Measurements from ENCODE around the gene EXOC6. TPM values are rescaled to one million over a fixed set of nuclear protein-coding genes. Genes with fewer than 3 reads are reported as not detected.

EXOC6 gene
- total RNA-seq, 1 donor from 2014 or later: 21.7 TPM

DNA sequence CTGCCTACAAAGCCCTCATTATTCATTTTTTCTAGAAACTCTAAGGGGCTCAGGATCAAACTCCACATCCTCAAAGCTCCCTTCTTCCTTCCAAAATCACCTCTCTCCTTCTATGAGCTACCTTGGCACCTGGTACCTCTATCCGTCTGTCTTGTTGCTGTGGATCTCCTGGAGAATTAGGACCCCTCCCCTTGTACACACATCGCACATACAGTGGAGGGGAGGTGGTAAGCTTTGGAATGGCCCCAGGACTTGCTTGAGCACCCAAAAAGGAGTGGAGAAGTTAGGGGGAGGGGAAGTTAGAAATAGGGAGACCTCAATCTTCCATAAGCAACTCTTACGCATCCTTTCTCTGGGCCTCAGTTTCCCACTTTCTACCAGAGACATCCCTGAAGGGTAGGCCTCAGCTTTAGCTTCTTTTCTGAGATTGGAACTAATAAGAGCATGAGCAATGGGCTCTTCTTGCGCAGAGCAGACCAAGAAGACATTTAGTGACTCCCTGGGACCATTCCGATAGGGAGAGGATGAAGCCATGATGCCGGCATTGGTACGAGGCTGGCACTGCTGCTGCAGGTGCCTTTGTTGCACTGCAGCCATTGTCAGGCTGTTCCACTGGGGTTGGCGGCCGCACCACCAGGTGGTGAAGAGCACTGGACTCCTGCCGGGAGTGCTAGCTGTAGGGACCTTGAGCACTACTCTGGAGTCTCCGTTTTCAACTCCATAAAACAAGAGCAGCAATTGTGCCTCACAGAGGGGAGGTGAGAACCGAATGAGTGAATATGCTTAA lies 216.7 kb downstream of the EXOC6 start:
- DNase-seq (ENCODE audit: low spot score, unreplicated experiment): no peak
- Mint-ChIP-seq H3K27me3 (peaks cover 80% of the 10 kb centered on the region), H3K27ac (no peak overlapping the region), H3K4me1 (ENCODE audit: low read depth) (peaks cover 7% of the 10 kb centered on the region), H3K9me3 (ENCODE audit: low read depth) (no peaks in the 10 kb centered on the region), H3K4me3 (ENCODE audit: low read depth) (peak overlapping the region; percentile 51), H3K36me3 (ENCODE audit: insufficient read depth) (peaks cover 14% of the 10 kb centered on the region)
- TF ChIP-seq, protein P1, sequence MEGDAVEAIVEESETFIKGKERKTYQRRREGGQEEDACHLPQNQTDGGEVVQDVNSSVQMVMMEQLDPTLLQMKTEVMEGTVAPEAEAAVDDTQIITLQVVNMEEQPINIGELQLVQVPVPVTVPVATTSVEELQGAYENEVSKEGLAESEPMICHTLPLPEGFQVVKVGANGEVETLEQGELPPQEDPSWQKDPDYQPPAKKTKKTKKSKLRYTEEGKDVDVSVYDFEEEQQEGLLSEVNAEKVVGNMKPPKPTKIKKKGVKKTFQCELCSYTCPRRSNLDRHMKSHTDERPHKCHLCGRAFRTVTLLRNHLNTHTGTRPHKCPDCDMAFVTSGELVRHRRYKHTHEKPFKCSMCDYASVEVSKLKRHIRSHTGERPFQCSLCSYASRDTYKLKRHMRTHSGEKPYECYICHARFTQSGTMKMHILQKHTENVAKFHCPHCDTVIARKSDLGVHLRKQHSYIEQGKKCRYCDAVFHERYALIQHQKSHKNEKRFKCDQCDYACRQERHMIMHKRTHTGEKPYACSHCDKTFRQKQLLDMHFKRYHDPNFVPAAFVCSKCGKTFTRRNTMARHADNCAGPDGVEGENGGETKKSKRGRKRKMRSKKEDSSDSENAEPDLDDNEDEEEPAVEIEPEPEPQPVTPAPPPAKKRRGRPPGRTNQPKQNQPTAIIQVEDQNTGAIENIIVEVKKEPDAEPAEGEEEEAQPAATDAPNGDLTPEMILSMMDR (IDR thresholded peaks at IDR 0.05; ENCODE audit: unreplicated experiment): no peak

DNA sequence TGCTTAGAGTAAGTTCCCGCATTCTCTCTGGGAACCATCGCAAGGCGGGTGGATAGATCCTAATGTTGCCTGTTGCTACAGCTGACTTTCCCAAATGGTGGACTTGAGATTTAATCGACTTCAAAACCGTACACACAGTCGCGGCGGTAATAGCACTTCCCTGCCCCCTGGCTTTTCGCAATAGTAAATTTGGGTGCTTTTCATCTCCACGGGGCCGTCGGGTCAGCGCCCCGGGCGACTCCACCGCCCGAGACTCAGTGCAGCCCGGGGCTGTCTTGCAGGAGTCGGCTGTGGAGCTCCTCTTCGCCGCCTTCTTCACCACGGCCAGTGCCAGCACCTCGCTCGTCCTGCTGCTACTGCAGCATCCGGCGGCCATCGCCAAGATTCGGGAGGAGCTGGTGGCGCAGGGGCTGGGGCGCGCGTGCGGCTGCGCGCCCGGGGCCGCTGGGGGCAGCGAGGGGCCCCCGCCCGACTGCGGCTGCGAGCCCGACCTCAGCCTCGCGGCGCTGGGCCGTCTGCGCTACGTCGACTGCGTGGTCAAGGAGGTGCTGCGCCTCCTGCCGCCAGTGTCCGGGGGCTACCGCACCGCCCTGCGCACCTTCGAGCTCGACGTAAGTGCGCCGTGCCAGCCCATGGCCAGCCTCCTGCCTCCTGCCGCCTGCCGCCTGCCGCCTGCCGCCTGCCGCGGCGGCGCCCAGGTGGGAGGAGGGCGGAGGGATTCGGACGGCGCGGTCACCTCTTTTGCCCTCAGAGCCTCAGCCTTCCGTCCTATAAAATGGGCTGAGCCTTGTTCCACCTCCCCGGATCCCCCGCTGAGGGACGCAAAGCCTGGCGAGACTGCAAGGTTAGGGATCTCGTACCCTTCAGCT lies 217.6 kb downstream of the EXOC6 start:
- Mint-ChIP-seq H3K4me3 (ENCODE audit: low read depth) (peak overlapping the region; percentile 51), H3K27ac (no peak overlapping the region), H3K36me3 (ENCODE audit: insufficient read depth) (peaks cover 13% of the 10 kb centered on the region), H3K27me3 (peaks cover 83% of the 10 kb centered on the region), H3K4me1 (ENCODE audit: low read depth) (peaks cover 11% of the 10 kb centered on the region), H3K9me3 (ENCODE audit: low read depth) (no peaks in the 10 kb centered on the region)
- DNase-seq (ENCODE audit: low spot score, unreplicated experiment): no peak
- TF ChIP-seq, protein P1 (IDR thresholded peaks at IDR 0.05; ENCODE audit: unreplicated experiment): peak; percentile 40

DNA sequence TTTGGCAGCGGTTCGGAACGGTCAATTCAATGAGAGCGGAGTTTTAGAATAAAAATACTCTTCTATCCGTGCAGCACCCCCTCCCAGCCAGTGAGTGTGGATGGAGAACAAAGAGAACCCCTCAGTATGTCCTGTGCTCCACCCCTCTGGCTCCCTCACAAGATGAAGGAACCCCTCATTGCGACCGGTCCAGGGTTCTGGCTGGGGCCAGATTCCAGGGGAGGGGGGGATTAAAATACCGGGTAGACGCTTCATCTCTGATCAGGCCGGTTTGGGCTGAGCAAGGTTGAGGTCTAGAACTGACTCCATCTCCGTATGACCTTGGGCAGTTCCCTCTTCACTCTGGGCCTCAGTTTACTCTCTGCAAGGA lies 218.2 kb downstream of the EXOC6 start:
- Mint-ChIP-seq H3K36me3 (ENCODE audit: insufficient read depth) (peaks cover 9% of the 10 kb centered on the region), H3K4me1 (ENCODE audit: low read depth) (peaks cover 14% of the 10 kb centered on the region), H3K4me3 (ENCODE audit: low read depth) (no peak overlapping the region)

DNA sequence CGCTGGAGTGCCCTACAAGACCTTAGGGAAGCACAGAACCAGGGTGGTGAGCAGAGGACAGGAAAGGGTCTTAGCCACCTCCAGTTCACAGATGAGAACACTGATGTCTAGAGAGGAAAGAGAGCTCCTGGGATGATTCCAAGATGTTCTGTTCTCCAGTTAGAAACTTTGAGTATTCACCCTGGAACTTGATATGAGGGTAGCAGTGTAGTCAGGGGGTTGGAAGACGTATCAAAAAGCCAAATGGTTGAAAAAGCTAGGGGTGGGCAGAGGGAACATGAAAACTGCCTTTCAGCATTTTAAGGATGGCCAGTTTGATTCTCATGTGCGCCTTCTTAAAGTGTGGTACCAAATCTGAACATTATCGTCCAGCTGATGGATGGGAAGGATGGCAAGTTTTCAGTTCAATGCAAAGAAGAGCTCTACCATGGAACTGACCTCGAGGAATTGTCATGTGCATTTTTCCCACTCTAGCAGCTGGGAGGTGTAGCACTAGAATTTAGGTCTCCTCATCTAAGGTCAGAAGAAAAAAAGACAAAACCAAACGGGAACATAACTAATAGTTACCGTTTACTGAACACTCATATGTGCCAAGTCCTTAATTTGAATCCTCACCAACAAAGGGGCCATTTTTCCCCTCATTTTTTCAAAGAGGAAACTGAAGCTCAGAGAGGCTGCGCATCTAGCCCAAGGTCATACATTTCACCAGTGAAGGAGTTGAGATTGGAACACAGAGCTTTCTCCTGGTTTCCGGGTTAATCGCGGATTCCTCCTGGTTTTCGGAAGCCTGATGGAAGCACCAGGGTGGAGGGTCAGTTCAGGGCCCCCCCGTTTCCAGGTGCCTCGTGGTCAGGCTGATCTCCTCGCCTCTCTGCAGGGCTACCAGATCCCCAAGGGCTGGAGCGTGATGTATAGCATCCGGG lies 219.4 kb downstream of the EXOC6 start:
- Mint-ChIP-seq H3K36me3 (ENCODE audit: insufficient read depth) (peaks cover 5% of the 10 kb centered on the region), H3K9me3 (ENCODE audit: low read depth) (no peaks in the 10 kb centered on the region), H3K4me3 (ENCODE audit: low read depth) (peak overlapping the region; percentile 33), H3K27me3 (peaks cover 81% of the 10 kb centered on the region), H3K27ac (no peak overlapping the region), H3K4me1 (ENCODE audit: low read depth) (peaks cover 22% of the 10 kb centered on the region)
- TF ChIP-seq, protein P1 (IDR thresholded peaks at IDR 0.05; ENCODE audit: unreplicated experiment): no peak
- DNase-seq (ENCODE audit: low spot score, unreplicated experiment): no peak

More for the DNA sequence above, 218.2 kb downstream of the EXOC6 start:
- Mint-ChIP-seq H3K27ac (no peak overlapping the region), H3K9me3 (ENCODE audit: low read depth) (no peaks in the 10 kb centered on the region), H3K27me3 (peaks cover 83% of the 10 kb centered on the region)
- DNase-seq (ENCODE audit: low spot score, unreplicated experiment): no peak
- TF ChIP-seq, protein P1 (IDR thresholded peaks at IDR 0.05; ENCODE audit: unreplicated experiment): no peak

All from progenitor cell of endocrine pancreas (in vitro differentiated cells).